GM18519 (cell line): ENCODE measurements around the gene G6PD.
"Not testable (repeated sequence)": the region's sequence is repeated elsewhere in the genome, so short reads cannot be mapped to it uniquely, and the experiment has no call there.

Source experiments
- ATAC-seq: cut with Tn5 transposase; IDR thresholded peaks from one replicate; pipeline ENCODE4 v1.9.1; 2021; ENCODE audit warnings: mild to moderate bottlenecking, moderate library complexity; ENCODE audit not compliant: unreplicated experiment, low FRiP score

G6PD gene

DNA sequence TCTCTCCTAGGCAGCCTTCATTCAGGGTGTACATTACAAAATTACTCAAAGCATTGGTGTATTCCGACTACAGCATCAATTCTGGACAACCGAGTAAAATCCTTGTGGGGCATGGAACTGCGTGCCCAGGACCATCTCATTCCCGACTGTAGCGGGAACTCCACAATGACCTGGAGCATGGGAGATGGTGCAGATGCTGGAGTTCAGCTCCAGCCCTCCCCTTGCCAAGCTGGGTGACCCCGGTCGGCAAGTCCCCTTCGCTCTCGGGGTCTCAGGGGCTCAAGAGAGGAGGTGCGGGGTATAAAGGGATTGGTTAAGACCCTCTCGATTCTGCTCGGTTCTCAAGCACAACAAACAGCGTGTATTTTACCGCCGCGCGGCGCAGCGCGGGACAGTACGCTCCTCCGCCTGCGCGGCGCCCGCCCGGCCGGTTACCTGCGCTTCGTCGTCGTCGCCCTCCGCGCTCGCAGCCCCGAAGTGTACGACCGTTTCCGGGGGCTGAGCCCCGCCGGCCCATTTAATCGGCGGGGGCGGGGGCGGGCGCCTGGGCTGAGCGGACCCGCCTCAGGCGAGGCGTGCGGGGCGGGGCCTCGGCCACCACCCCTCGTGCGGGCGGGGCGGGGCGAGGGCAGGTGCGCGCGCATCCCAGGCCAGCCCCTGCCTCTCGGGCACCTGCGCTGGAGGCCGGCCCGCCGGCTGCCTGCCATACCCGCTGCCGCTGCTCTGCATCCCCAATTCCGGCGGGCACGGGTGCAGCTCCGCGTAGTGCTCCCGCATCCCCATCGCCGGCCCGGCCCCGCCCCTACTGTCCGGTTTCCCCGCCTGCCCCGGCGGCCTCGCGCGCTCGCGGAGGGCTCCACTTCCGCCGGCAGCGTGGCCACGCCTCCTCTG is at the start of gene G6PD:
Gene G6PD (minus strand): TSS at position 493 of the 891 bp plus-strand sequence. CDS start 691 bp downstream, outside the sequence.
- peak; percentile 28 for ATAC-seq

DNA sequence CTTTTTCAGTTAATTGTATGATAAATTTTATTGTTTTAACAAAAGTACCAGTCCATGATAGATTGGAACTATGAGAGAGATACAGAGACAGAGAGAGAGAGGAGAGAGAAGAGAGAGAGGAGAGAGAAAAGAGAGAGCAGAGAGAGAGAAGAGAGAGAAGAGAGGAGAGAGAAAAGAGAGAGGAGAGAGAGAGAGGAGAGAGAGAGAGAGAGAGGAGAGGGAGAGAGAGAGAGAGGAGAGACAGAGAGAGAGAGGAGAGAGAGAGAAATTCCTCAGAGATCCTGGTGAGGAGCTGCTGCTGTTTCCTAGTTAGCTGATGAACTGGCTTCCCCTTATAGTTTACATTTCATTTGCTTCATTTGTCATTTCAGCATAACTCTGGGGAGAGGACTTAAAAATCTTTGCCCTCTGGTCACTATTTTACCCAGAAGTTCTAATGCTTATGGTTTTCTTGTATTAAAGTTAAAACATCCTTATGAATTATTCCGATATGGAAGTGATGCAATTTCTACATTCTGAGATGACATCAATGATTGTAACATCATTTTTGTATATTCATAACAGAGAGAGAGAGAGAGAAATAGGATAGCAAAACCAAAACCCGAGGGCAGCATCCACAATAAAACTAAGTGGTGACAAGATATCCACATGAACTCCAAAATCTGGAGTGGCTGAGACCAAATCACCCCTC is 49.1 kb upstream of the G6PD start:
- ATAC-seq = no peak

DNA sequence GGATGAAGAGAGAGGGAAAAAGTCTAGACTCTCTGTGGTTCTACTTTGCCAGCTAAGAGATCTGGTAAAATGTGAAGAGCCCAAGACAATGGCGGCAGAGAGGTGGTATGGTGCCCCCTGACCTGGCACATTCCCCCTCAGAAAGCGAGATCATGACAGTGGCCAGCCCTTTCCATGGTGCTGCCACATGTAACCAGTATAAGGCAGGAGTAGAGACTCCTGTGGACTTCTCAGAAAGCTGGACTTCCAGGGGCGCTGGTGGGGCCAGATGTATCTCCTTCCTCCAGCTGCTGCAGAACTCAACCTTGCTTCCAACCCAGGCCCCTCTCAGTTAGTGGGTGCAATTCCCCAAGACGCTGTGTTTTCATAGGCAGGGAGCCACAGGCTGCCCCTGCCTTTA is 47.8 kb upstream of the G6PD start:
- ATAC-seq = no peak

DNA sequence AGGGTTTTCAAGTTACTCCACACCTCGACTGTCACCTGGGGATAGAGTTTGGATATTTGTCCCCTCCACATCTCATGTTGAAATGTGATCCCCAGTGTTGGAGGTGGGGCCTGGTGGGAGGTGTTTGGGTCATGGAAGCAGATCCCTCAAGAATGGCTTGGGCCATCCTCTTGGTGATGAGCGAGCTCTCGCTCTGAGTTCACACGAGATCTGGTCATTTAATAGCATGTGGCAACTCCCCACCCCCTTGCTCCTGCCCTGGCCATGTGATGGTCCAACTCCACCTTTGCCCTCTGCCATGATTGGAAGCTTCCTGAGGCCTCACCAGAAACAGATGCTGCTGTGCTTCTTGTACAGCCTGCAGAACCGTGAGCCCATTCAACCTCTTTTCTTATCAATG is 46.6 kb upstream of the G6PD start:
- no peak for ATAC-seq

DNA sequence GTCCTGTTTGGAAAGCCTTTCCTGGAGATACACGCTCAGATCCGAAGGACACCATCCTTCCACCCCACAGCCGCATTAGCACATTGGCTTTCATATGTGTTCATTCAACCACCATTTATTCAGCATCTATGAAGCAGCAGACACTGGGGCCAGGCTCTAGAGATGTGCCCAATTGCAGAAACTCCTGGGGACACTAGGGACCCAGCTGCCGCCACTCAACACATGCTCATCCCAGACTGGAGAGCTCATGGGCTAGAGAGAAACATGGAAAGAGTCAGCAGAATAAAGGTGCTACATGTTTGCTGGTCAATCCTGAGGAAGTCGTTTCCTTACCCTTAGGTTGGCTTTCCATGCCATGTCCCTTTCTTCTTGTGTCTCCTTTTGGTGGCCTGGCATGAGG is 45.9 kb upstream of the G6PD start:
- no peak for ATAC-seq

DNA sequence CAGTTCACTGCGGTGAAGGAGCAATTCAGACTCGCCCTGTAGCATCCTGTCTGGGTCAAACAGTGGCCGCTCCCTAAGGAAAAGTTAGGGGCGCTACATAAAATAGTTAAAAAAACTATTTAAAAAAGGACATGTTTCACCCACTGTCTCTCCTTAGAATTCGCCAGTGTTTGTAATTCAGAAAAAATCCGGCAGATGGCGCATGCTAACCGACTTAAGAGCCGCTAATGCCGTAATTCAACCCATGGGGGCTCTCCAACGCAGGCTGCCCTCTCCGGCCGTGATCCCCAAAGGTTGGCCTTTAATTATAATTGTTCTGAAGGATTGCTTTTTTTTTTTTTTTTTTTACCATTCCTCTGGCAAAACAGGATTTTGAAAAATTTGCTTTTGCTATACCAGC is 43.8 kb upstream of the G6PD start:
- not testable (repeated sequence) for ATAC-seq

DNA sequence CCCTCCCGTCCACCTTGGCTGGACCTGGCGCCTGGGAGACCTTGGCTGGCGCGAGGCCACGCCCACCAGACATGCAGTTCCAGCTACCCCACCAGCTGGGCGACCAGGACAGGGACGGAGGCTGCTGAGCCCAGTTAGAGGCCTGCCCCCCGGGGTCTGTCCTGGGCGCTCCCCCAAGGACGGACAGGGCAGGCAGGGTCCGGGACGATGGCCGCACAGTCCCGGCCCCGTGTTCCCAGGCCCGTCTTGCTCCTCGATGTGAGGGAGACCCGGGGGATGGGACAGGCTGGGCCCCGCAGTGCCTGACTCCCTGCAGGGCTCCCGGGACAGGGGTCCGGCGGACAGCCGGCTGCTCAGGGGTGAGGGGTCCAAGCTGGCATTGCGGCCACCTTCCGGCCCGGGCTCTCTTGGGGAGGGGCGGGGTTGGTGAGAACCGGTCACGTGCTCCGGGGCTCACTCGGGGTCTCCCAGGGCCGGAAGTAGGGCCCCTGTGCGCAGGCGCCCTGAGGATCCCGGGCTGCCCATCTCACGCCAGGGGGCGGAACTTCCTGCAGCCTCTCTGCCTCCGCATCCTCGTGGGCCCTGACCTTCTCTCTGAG is 38.0 kb upstream of the G6PD start, which contains the start of gene CTAG1A:
Gene CTAG1A (plus strand): TSS at position 549 of the 599 bp plus-strand sequence. CDS start 74 bp downstream, outside the sequence.
- not testable (repeated sequence) for ATAC-seq

DNA sequence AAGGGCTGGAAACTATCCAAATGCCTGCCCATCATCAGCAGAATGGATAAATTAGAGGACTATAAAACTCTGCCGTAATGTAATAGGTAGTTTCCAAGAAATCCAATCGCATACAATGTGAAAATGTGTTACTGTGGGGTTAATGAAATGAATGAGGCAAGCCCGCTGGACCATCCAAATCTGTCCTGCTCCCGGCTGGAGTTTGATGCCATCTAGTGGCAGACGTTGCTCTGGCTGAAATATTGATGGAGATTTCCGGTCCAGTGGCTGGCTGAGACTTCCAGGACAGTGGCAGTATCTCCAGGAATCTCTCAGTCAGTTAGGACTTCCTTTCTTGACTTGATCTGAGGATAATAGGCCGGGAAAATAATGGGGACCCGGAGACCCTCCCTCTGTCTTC is 36.3 kb upstream of the G6PD start:
- not testable (repeated sequence) for ATAC-seq

DNA sequence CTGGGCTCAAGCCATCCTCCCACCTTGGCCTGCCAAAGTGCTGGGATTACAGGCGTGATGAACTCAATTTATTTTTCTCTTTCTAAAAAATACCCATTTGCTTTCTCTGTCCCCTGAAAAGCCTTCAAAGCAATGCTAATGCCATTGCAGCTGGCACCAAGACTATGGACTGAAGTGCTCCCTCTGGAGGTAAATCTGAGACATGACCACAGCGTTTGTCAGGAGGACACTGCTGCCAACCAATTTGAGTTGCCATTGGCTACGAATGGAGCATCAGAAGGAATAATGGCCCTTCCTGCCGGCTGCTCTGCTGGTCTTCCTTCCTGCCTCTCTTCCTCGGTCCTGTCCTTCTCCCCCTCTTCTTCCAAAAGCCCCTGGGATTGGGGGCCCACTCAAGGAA is 28.4 kb upstream of the G6PD start:
- not testable (repeated sequence) for ATAC-seq

DNA sequence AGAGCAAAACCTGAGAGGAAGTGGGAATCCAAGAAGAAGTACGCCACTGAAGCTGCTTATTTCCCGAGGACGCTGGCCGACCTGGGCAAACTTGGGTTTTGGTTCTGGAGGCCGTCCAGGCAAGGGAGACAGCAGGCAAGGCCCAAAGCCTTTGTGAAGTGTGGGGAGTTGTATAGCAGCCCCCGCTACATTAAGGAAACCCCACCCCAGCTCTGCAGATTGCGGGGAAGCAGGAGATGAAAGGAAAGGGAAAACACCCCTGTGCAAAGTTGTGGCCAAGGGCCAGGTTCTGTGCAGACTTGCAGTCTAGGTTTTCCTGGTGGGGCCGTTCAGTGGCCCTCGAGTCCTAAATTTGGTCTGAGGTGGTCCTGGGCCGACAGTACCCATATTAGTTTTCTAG is 26.4 kb upstream of the G6PD start:
- not testable (repeated sequence) for ATAC-seq

DNA sequence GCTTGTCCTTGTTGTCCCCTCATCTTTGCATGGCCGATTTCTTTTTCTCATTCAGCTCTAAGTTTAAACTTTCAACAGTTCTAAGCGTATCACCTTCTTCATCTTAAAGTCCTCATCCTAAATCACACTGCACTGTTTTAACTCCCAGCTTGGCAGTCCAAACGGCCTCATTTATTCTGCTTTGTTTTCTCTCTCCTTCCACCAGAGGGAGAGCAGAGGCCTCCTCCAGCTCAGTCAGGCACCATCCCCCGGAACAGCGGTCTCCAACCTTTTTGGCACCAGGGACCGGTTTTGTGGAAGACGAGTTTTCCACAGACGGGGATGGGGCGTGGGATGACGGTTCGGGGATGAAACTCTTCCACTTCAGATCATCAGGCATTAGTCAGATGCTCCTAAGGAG is 23.7 kb upstream of the G6PD start:
- not testable (repeated sequence) for ATAC-seq

DNA sequence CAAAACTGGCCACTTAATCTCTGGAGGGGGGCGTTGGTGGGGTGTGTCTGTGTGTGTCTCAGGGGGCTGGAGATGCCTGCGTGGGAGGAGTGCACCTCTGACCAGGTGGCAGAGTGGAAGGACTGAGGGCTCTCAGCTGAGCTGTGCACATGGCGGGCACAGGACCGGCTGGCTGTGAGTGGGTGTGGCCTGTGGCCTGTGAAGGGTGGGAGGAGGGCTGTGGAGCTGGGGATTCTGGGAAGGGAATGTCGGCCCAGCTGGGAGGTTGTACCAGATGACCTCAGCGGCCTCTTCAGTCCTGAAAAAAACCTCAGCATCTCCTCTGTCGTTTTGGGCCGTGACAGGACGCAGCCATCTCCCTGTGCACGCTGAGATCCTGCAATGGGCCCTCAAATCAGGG is 15.6 kb upstream of the G6PD start:
- ATAC-seq = not testable (repeated sequence)

DNA sequence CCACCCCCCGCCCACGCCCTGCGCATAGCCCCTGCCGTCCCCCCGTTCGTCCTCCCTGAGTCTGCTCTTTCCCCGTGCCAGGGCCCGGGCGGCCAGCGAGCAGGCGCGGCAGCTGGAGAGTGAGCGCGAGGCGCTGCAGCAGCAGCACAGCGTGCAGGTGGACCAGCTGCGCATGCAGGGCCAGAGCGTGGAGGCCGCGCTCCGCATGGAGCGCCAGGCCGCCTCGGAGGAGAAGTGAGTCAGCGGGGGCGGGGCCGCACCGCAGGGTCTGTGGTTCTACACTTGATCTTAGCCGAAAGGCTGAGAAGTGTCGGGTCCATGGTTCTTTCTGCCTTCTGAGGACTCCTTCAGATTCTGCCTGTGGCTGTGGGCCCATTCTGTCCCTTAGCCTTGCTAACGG is 13.7 kb upstream of the G6PD start:
- not testable (repeated sequence) for ATAC-seq

DNA sequence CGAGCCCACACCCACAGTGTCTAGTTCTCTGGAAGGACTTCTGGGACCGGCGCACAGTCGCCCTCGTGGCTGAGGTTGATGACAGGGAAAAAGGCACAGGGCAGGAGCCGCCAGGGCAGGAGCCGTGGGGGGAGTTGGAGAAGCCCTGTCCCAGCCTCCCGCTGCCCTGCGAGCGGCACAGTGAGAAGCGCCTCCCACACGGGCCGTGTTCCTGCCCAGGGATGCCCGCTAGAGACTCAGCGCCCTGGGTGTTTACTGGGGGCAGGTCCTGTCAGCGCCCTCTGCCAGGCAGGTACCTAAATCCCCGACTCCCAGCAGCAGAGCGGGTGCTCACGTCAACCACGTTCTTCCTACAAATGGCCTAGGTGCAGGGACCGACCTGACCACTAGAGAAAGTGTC is 12.2 kb upstream of the G6PD start:
- ATAC-seq = not testable (repeated sequence)

DNA sequence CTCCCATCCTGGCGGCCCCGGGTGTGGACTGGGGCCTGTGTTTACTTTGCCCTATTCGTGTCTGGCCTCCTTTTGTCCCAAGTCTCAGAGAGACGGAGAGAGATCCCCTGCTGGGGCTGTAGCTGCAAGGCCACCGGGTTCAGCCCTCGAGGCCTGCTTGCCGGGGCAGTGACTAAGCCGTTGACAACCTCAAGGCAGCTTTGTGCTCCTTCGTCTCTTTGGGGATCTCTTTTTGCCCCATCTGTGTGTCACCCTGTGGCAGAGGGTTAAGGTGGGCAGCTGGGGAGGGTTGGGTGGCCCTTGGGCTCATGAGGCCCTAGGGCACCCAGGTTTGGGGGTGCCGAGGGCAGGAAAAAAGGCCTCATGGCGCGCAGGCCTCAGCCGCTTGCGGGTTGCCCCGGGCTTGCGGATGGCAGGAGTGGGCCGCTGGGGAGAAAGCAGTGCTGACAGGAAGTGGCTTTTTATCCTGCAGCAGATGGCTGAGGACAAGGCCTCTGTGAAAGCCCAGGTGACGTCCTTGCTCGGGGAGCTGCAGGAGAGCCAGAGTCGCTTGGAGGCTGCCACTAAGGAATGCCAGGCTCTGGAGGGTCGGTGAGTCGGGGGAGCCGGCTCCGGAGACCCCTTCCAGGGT is 11.5 kb upstream of the G6PD start:
- ATAC-seq = not testable (repeated sequence)

DNA sequence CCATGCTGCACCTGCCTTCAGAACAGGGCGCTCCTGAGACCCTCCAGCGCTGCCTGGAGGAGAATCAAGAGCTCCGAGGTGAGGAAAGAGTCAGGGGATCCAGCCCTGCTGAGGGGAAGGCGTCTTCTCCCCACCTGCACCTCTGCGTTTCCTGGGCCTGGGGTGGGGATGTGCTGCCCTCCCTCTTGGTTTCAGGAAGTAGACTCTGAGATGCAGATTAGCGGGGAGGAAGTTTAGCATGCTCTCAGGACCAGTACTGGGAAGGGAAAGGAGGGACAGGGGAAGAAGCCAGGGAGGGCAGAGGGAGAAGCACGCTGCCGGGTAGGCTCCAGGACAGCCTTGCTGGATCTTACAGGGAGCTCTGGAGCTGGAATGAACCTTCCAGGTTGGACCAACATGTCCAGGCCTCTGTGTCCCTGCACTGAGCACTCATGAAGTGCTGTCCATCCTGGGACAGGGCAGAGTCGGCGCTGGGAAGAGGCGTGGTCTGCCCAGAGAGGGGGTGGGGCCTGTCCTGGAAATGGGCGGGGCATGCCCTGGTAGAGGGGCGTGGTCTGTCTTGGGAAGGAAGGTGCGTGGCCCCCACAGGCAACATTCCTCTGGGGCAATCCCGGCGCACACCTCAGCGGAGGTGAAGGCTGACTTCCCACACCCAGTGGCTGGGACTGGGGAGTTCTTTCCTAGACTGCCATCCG is 5.6 kb upstream of the G6PD start:
- not testable (repeated sequence) for ATAC-seq

DNA sequence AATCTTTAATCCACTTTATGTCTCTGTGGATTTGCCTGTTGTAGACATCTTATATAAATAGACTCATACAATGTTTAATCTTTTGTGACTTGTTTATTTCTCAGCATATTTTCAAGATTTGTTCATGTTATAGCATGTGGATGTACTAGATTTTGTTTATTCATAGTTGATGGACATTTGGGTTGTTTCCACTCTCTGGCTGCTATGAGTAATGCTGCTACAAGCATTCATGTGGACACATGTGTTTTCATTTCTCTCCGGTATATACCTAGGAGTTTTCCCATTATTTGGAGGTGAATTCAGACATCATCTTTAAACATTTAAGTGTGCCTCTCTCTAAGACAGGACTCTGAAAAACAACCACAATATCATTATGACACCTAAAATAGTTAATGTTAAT is 3.1 kb upstream of the G6PD start:
- no peak for ATAC-seq

DNA sequence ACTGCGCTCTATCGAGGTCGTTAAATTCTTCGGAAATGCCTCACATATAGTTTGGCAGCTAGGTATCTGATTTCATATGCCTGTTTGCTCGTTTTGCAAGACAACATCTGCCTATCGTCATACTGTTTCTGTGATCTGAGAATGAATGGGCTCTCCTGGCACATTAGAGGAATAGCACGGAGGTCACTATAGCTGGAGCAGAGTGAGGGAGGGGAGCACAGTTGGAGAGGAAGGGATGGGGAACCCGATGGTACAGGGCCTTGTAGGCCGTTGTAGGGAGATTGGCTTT is 1.3 kb upstream of the G6PD start:
- no peak for ATAC-seq

DNA sequence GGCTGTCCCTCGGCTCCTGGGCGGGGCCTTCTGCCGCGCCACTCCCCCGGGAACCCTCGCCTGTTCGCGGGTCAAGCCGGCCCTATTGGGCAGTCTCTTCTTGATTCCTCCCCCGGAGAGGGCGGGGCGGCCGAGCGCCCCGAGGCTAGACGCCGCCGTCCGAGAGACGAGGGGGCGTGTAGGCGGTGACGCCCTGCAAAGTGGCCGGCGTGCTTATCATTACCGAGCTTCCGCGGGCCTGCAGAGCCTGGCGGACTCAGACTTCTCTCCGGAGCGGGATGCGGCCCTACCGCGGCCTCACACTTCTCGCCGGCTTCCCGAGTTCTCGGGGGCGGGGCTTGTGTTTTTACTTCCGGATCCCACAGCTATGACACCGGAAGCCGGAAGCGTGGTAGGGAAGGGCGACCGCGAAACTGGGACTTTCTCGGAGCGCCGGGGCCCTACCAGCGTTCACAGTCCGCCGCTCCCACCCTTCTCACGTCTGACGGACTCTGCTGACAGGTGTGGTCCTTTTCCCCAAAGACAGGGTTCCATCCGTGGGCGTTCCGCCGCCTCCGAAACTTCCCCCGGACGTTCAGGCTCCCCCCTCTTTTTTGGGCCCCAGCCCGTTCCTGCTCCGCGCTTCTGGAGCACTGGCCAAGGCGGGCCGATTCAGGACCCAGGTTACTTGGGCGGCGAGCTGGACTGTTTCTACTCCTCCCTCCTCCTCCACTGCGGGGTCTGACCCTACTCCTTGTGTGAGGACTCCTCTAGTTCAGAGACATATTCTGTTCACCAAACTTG is 790 bp upstream of the G6PD start, which contains the start of gene IKBKG:
Gene IKBKG (plus strand): TSS at position 376 of the 783 bp plus-strand sequence. CDS start 4,383 bp downstream, outside the sequence.
- peak; percentile 75 for ATAC-seq
